Kasumi-1 (cell line): ENCODE results near the gene NADK2.

Source experiments
- DNase-seq, 2 experiments: peaks; one replicate each; lab custom pipeline; 2025; lab: John Stamatoyannopoulos, UW

NADK2 gene

DNA sequence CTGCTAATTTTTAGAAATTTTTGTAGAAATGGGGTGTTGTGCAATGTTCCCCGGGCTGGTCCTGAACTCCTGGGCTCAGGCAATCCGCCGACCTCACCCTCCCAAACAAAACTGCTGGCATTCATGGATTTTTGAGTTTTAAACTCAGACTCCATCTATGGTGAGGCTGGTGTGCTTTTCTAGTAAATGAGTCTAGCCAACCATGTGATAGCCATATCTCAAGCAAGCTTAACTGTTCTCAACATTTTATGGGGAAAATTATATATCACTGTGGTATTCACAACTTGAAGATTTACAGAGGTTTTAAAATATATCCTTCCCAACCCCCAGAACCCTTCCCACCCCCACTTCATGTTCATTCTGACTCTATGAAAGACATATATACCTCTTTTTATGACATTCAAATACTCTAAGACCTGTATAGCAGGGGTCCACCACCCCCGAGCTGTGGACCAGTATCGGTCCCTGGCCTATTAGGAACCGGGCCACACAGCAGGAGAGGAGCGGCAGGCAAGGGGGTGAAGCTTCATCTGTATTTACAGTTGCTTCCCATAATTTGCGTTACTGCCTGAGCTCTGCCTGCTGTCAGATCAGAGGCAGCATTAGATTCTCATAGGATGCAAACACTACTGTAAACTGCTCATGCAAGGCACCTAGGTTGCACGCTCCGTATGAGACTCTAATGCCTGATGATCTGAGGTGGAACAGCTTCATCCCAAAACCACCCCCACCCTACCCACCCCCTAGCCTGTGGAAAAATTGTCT lies 4.5 kb upstream of the NADK2 start:
- DNase-seq = no peak

DNA sequence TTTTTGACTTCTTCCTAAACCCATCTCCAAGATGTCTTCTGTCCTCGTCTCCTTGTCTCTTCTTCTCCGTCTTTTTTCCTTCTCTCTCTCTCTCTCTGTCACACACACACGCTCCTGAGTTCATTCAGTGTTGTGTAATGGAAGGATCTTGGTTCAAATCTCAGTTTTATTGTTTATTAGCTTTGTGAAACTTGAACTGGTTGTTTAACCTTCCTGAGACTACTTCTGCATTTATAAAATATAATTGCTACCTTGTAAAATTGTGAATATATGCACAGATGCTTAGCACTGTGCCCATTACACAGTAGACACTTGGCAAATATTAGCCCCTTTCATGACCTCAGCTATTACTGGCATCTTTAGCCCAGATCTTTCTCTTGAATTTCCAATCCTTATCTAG lies 2.4 kb upstream of the NADK2 start:
- DNase-seq = no peak

DNA sequence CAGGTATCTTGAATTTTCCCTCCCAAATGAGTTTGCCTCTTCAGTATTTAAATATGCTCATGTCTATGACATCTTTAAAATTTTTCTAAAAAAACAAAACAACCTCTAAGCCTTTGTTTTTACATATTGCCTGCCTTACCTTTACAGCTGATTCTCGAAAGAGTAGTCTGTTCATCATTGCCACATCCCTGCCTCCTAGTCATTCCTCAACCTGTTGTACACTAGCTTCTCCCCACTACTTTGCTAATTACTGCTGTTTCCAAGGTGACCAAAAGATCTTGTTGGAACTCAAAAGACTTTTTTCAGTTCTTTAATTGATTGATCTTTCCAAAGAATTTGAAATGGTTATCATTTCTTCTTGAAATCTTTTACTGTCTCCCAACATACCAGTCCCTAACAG lies 1.9 kb upstream of the NADK2 start:
- no peak for DNase-seq

DNA sequence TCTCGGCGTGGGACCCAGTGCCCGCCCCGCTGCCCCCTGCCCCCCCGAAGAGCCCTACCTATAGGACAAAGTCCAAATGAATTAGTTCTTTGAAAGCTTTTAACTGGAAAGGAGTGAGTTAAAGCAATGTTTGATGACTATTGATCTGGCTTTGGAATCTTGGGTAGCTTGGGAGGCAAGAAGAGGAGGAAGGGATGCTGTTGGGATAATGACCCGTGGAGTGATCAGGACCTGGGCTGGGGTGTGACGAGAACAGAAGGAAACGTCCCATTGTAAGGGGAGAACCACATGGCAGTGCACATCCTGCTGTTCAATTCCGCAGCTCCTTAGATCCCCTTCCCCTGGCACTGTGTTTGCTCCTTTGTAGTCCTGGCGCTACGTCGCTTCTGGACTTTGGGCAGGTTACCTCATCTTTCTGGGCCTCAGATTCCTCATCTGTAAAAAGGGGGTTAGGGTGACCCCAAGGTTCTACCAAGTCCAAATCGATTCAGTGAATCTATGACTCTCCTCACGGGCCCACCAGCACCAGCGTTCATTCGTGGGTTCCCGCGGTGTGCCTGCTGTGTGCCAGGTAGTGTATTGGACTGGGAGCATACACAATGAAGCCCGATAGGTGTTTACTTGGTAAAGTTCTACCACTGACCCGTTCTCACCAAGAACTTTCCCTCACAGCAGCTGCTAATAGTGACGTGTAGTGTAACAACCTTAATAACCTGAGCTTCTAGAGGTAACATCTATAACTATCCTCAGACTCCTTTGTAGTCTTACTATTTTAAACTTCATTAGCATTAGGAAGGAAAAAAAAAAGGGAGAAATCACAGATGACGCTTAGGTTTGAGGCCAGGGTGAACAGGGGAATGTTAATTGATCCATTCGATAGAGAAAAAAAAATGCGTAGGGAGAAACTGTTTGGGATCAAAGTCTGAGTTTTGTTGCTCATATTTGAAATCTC lies 1.1 kb upstream of the NADK2 start:
- no peak for DNase-seq

DNA sequence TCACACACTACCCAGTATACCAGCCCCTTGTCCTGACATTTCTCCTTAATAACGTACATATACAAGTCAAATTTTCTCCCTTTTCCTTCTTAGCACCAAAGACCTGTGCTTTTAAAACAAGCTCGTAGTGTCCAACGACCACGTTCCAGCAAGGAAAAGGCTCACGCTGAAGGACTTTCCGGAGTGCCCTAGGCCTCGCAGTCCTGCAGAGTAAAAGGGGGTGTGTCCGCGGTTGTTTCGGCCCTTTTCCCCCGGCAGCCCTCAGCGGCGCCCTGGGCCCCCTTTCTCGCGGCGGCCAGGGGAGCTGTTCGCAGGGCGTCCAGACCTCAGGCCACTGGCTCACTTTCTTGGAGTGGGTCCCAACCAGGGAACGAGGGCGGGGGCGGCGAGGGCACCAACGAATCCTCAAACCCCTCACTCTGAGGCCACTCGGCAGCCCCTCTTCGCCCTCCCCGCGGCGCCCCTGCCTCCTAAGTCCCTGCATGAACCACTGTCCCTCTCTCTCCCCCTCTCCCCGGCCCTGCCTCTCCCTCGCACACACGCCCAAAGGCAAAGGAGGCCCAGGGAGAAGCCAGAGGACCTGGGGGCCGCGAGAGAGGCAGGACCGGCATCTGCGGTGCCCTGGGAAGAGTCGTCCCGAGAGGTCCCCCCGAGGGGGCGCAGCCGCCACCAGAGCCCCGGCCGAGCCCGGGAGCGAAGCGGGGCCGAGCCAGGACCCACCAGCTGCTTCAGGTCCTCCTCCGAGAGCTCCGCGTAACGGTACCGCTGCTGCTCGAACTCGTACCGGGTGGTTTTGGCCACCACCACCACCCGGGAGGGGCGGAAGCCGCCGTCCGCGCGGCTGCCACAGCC lies 720 bp downstream of the NADK2 start:
- DNase-seq = peak; percentile 42 to 45

DNA sequence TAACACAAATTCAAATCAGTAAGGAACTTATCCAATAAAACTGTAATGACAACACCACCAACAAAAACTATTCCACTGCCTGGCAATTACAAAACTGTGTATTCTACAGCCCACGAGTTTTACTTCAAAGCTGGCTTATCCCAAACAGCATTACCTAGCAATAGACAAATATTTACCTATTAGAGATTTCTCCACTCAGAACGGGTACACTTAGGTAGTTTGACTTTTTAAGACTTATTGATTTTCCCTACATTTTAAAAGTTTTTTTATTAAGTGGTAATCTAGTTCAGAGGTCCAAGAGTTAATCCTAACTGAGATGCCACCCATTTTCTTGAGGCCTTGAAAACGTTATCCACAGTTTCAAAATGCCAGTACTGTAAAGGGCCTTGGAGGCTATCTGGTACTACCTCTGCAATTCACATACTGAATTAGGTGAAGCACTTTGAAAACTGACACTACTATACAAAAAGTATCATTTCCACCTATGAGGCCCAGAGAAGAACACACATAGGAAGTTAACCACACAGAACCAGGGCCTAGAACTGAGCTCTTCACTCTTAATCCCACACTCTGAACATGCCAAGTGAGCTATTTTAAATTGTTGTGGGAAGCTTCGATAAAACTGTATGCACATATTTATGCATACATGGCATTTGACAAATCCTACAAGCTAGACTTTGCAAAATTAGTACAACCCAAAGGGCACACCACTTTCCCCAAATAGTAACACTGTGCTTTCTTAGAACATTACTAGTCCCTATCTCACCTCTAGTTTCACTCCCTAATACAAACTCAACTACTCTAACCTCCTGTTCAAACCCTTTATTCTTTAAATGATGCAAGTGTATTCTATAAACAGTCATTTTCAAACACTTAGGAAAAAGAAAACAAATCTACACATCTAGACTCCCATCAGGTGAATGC lies 2.1 kb downstream of the NADK2 start:
- no peak for DNase-seq

DNA sequence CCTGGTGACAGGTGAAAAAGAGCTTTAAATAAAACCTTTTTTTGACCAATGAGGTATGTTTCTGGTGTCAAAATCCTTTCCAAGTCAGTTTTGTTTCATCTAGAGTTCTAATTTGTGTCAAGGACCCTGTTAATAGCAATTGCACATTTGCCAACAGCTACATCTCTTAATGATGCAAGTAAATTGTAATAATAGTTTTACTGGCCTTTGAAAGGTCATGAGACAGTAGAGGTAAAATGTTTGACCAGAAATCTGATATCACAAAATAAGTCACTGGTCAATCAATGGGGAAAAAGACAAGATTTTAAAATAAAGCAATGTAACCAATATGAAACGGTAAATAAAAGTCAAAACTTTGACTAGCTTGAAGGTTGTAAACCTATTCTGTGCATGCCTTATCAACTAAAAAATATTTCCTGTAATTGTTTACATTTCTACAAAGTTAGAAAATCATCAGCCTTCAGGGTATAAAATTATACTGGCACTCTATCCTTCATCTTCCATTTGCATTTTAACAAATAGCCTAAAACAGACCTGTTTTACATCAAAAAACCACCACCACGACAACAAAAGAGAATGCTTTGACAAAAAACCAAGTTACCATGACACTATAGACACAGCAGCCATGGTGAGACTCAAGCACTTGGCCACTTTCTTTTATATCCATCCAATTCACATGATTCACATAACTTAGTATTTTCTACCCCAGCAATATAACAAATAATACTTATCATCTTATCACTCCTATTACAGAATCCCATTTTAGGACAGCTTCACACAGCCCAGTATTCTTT lies 3.0 kb downstream of the NADK2 start:
- DNase-seq = no peak

DNA sequence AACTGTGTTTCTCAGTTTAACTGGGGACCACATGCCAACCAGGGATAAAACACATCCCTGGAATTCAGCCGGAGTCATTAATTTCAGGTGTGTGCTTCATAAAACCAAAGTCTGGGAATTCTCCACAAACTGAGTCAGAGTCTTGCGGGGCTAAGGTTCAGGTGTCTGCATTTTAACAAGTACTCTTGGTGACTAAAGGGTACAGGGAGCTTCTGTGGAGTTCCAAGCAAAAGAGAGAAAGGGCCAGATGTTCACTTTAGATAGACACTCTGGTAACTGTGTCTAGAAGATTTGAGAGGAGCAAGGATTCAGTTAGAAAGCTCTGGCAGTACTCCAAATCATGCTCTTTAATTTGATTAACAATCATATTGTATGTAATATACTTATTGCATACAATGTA lies 4.0 kb downstream of the NADK2 start:
- DNase-seq = no peak

DNA sequence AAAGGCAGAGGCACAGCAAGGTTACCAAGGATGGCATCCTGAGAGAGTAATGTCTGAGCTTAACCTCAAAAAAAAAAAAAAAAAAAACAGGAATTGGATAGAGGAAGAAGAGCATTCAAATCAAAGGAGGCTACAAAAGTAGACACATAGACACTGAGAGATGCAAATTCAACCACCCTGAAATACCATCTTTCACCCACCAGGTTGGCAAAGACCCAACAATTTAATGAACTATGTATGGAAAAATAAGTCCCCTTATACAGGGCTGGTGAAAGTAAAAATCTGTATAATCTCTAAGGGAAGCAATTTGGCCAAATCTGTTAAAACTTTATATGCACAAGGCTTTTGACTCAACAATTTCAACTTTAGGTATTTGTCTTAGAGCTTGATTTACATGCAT lies 4.9 kb downstream of the NADK2 start:
- no peak for DNase-seq

DNA sequence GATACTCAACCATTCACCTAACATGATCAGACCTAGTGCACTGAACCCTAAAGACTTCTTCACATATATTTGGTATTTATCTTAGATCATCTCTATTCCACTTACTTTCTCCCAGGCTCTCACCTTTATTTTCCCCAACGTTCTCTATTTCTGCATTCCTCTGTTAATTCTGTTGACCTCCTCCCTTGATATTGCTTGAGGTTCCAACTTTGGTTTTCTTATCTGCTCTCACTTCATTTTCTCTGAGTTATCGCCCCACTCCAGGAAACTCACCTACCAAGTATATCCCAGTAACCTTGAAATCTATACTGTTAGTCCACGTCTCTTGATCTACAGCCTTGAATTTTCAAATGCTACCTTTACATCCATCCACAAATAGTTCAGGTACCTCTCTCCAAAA lies 9.2 kb downstream of the NADK2 start:
- no peak for DNase-seq

DNA sequence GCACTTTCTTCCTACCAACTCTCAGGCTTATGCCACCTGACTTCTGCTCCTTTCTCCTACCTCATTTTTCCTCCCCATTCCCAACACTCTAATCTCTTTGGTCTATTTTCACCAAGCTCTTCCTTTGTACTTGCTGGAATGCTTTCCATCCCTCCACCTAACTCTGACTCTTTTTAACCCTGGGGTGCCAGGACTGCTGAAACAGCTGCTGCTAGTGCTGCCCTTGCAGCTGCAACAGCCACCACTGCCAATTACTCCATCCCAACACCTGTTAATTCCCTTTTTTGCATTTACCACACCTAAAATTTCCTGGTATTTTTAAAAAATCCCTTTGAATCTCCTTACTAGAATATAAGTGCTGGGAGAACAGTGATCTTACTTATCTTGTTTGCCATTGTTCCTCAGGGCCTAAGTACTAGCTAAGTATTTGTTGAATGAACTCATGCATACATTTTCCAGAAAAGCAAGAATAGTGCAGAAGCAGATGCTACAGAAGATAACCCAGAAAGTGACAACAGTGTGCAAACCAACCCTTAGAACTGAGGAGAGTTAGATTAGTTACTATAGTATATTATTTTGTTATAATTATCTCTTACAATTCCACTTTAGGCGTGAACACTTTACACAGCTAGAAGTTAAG lies 11.5 kb downstream of the NADK2 start:
- DNase-seq = no peak

DNA sequence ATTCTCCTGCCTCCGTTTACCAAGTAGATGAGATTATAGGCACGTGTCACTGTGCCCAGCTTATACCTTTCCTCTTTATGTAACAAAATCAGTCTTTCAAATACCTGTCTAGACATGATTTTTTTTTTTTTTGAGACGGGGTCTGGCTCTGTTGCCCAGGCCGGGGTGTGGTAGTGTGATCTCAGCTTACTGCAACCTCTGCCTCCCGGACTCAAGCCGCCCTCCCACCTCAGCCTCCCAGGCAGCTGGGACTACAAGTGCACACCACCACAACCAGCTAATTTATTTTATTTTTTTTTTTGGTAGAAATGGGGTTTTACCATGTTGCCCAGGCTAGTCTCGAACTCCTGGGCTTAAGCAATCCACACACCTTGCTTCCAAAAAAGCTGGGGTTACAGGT lies 13.2 kb downstream of the NADK2 start:
- no peak for DNase-seq

DNA sequence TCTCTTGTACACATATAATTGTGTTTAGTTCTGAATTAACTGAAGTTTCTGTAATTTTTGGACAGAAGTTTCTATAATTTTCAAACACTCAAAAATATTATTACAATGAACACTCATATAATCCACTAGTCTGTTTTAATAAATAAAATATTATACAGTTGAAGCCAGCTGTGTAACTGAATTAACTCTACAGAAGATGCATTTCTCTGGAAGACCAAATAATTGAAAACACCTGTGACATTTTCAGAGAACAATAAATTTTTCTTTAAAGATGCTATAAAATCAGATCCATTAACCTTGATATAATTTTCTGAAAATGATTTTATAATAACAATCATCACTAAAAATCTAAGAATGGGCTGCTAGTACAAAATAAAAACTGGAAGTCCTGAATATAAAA lies 14.7 kb downstream of the NADK2 start:
- DNase-seq = no peak

DNA sequence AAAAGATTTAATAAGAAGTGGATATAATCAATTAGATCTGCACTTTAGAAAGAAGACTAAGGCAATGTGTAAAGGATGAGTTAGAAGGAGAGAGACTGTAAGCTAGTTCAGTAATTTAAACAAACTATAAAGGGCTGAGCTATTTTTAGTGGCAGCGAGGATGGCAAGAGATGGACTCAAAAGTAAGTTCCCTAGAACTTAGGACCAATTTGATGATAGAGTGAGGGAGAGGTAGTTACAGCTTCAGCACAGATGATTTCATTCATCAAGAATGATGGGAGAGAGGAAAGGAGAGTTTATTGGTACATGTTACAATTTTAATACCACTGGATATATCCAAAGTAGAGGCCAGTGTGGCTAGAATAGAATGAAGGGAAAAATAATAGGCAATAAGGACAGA lies 19.1 kb downstream of the NADK2 start:
- no peak for DNase-seq

DNA sequence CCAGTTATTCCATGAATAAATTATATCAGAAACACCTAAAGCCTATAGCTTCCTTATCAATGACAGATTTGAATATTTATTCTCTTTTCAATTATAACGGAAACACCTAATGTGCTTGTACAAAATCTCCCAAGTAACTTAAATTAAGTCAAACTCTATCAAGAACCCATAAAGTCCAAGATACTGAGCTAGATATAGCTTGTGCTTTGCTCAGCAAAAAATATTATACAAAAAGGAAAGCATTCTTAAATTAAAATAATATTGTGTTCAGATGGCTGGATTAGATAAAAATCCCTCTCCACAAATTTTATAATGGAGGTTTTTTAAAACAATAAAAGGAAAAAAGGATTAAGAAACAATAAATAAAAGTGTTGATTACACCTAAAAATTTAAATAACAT lies 23.7 kb downstream of the NADK2 start:
- no peak for DNase-seq

DNA sequence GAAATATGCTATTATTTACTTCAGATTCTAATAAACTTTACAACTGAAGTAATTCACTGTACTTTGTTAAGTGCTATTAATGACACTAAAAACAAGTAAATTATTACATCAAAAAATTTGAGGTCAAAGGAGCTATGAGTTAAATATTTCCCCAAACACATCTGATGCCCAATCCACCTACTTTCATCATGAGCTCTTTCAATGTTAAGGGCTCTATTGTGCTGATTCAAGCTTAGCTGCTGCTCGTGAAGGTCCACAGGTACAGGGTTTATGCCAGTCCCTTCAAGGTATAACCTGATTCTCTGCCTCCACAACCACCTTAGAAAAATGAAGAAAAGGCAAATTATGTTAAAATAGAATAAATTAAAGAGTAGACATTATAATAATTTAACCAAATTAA lies 24.2 kb downstream of the NADK2 start:
- no peak for DNase-seq

DNA sequence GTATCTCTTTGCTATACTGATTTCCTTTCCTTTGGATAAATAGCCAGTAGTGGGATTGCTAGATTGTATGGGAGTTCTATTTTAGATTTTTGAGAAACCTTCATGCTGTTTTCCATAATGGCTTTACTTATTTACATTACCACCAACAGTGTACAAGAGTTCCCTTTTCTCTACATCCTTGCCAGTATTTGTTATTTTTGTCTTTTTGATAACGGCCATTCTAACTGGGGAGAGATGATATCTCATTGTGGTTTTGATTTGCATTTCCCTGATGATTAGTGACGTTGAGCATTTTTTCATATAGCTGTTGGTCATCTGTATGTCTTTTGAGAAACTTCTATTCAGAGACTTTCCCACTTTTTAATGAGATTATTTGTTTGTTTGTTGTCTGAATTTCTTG lies 25.8 kb downstream of the NADK2 start:
- DNase-seq = no peak

DNA sequence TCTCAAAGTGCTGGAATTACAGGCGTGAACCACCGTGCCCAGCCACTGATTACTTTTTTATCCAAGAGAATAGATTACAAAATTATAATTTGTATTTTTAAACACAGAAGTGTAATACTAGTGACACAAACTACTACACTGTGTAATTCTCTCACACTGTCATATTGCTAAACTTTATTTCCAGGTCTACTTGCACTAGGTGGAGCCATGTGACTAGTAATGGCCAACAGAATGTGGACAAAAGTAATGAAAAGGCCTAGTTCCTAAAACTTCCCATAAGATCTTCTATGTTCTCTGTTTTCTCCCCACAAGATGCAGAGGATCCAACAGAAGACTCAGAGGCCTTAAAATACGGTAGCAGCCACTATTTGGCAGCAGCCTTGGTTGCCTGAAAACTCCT lies 27.3 kb downstream of the NADK2 start:
- no peak for DNase-seq

DNA sequence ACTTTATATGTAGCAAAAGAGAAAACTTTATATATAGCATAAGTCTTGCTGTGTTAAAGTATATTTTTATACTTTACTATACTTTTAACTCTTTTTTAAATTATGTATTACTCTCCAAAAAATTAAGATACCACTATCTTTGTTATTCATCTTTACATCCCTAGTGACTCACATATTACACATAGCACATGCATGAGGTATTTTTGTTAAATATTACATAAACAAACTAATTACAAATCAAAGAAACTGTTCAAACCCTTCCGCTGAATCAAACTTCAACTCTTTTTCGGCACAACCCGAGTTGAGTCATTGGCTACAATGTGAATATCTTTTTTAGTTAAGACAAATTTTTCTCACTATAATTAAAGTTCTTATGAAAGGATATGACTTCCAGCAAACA lies 32.1 kb downstream of the NADK2 start:
- DNase-seq = no peak

DNA sequence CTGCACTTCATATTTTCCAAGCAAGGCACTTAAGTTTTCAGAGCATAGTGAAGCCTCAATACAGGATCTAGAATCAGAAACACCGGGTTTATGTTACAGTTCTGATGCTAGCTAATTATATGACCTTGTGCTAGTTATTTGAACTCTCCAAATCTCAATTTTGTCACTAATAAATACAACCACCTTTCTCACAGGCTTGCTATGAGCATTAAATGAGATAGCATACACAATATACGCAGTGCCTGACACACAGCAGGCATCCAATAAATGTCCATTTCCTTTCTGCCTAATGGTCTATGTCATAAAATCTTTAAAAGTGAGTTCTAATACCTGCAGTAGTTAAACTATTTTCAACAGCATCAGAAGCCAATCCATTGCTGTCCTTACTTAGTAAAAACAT lies 32.9 kb downstream of the NADK2 start:
- no peak for DNase-seq
